ENCODE measurements around the gene FHIP1B. TPM values are rescaled to one million over a fixed set of nuclear protein-coding genes. Genes with fewer than 3 reads are reported as not detected.

Gene FHIP1B
- total and polyA plus RNA-seq, 2 of the 4 experiments (the other 2 are of a cell fraction), result 5.9 to 30.2 TPM

- ATAC-seq (ENCODE audit: low read depth) (no peak), DNase-seq (no peak)
- Histone ChIP-seq H3K14ac (replicated peaks; ENCODE audit: low read depth, low read length) (no peak overlapping the region), H3K4me1 (ENCODE audit: control insufficient read depth, insufficient read depth, low read length) (no peaks in the 10 kb centered on the region), H3K4me3 (ENCODE audit: insufficient read depth, low read depth, low read length) (no peak overlapping the region), H2AK9ac (replicated peaks; ENCODE audit: low read depth, low read length, poor library complexity) (no peak overlapping the region), H4K8ac (ENCODE audit: low read depth in 2 of 2, low read length in 2 of 2) (no peak overlapping the region), H3K4ac (ENCODE audit: low read depth, low read length) (no peak overlapping the region), H3K27me3 (ENCODE audit: control insufficient read depth, insufficient read depth, low read length) (no peaks in the 10 kb centered on the region), H3K9me3 (ENCODE audit: control insufficient read depth, insufficient read depth, low read length) (no peaks in the 10 kb centered on the region), H3K9ac (ENCODE audit: low read depth, low read length) (no peak overlapping the region), H3K9me1 (ENCODE audit: insufficient read depth, low read length) (no peaks in the 10 kb centered on the region), H2BK120ac (ENCODE audit: low read depth, low read length) (no peak overlapping the region), H3K56ac (ENCODE audit: extremely low read depth, insufficient read depth, low read length) (no peak overlapping the region), H3K36me3 (ENCODE audit: control insufficient read depth, insufficient read depth, low read length) (peaks cover 6% of the 10 kb centered on the region), H4K91ac (ENCODE audit: insufficient read depth, low read depth, low read length) (no peak overlapping the region), H2BK5ac (ENCODE audit: low read depth, low read length, poor library complexity, severe bottlenecking) (no peak overlapping the region), H3K27ac (ENCODE audit: insufficient read depth, low read length) (no peak overlapping the region), H3K4me2 (ENCODE audit: low read depth, low read length) (no peak overlapping the region), H4K20me1 (ENCODE audit: insufficient read depth, low read length) (no peaks in the 10 kb centered on the region), H4K5ac (ENCODE audit: low read depth, low read length) (no peak overlapping the region), H3K18ac (ENCODE audit: low read depth, low read length) (no peak overlapping the region), H3K79me1 (ENCODE audit: low read depth in 1 of 2, low read length in 2 of 2) (no peaks in the 10 kb centered on the region), H2AK5ac (ENCODE audit: low read depth, low read length) (no peak overlapping the region), H2BK20ac (ENCODE audit: low read depth, low read length) (no peak overlapping the region), H3K23ac (ENCODE audit: low read depth, low read length) (no peak overlapping the region), H2AFZ (replicated peaks; ENCODE audit: low read length, poor library complexity) (no peak overlapping the region), H2BK15ac (ENCODE audit: low read depth, low read length) (no peak overlapping the region)
- ChIA-PET CTCF (no interaction called here), POLR2A (ENCODE audit: unreplicated experiment) (no interaction called here)
- in situ Hi-C loops (cut with MboI; ENCODE audit: low sequenced_read_pairs) (no loop called here), dilution Hi-C loops (cut with HindIII; ENCODE audit: low sequenced_read_pairs, unreplicated experiment) (no loop called here), intact Hi-C loops (cut with micrococcal nuclease) (no loop called here)
- WGBS, 2 experiments (ENCODE audit: extremely low coverage in 2 of 2, insufficient read length in 1 of 2), result no CpG with 5 or more reads among the region's 3 CpGs
- no peak for TF ChIP-seq CTCF (conservative IDR thresholded peaks at IDR 0.05; ENCODE audit: low read depth, low read length)
- TF ChIP-seq ELK1 (IDR thresholded peaks at IDR 0.05; ENCODE audit: borderline replicate concordance, low read depth, low read length), result no peak
- no peak for TF ChIP-seq MAZ (IDR thresholded peaks at IDR 0.05; ENCODE audit: borderline replicate concordance, low read depth, low read length)
- TF ChIP-seq RFX5 (IDR thresholded peaks at IDR 0.05; ENCODE audit: low read depth, low read length), result no peak
- no peak for TF ChIP-seq BHLHE40 (IDR thresholded peaks at IDR 0.05; ENCODE audit: low read depth, low read length)
- no peak for TF ChIP-seq RCOR1 (IDR thresholded peaks at IDR 0.05; ENCODE audit: insufficient replicate concordance, low read length)
- no peak for TF ChIP-seq CHD1 (IDR thresholded peaks at IDR 0.05; ENCODE audit: low read depth, low read length)
- no peak for TF ChIP-seq USF2 (IDR thresholded peaks at IDR 0.05; ENCODE audit: low read depth, low read length)
- no peak for TF ChIP-seq SMC3 (IDR thresholded peaks at IDR 0.05; ENCODE audit: low read depth, low read length)
- no TSS peak for BruUV-seq (replicated peaks)
Measured at GRCh38 chr11:6203327-6203726, 31.1 kb downstream of the FHIP1B start.

Measured in IMR-90 (cell line).